NCI-H510A (cell line): Measurements from ENCODE around the gene TMEM259.
"Not testable (repeated sequence)": the region's sequence is repeated elsewhere in the genome, so short reads cannot be mapped to it uniquely, and the experiment has no call there.

ENCODE experiments used
- DNase-seq: peaks from one replicate; lab custom pipeline; 2025; lab: John Stamatoyannopoulos, UW

Gene TMEM259

GRCh38 chr19:1039646-1040475 is 18.9 kb upstream of the TMEM259 start, which contains the start of gene ABCA7:
Gene ABCA7, plus strand, starts transcription at chr19:1040107. Its CDS starts 1,255 bp downstream, at chr19:1041362.
- peak; percentile 88 for DNase-seq

- DNase-seq, result no peak
These were observed 18.2 kb upstream of the TMEM259 start for GRCh38 chr19:1038978-1039645.

- no peak for DNase-seq
These were observed 16.7 kb upstream of the TMEM259 start for GRCh38 chr19:1037621-1038064.

GRCh38 chr19:1035998-1036621 is 15.2 kb upstream of the TMEM259 start:
- no peak for DNase-seq

- no peak for DNase-seq
These were observed 11.4 kb upstream of the TMEM259 start for GRCh38 chr19:1032264-1032867.

- DNase-seq, result peak; percentile 63
These were observed 7.4 kb upstream of the TMEM259 start for GRCh38 chr19:1028062-1028926.

GRCh38 chr19:1027650-1028061 is 6.7 kb upstream of the TMEM259 start:
- DNase-seq, result no peak

GRCh38 chr19:1026783-1027649 is 6.1 kb upstream of the TMEM259 start:
- DNase-seq, result no peak

GRCh38 chr19:1025960-1026782 is 5.2 kb upstream of the TMEM259 start, which contains the start of gene CNN2:
Gene CNN2, plus strand, starts transcription at chr19:1026608. Its CDS starts 54 bp downstream, at chr19:1026662.
- no peak for DNase-seq

GRCh38 chr19:1025080-1025479 is 4.2 kb upstream of the TMEM259 start:
- DNase-seq, result not testable (repeated sequence)

GRCh38 chr19:1023883-1024188 is 2.9 kb upstream of the TMEM259 start:
- DNase-seq, result not testable (repeated sequence)

- no peak for DNase-seq
These were observed 699 bp downstream of the TMEM259 start for GRCh38 chr19:1019980-1020867.

GRCh38 chr19:1019616-1019961 is 1.3 kb downstream of the TMEM259 start:
- DNase-seq, result no peak

GRCh38 chr19:1018932-1019615 is 1.8 kb downstream of the TMEM259 start:
- DNase-seq, result no peak

GRCh38 chr19:1018393-1018792 is 2.5 kb downstream of the TMEM259 start:
- no peak for DNase-seq

GRCh38 chr19:1017906-1018305 is 3.0 kb downstream of the TMEM259 start:
- DNase-seq, result no peak

GRCh38 chr19:1017115-1017905 is 3.6 kb downstream of the TMEM259 start:
- DNase-seq, result no peak
